HG02885 (cell line): Measurements from ENCODE around the gene MYCBPAP.

ENCODE experiments used
- ATAC-seq: cut with Tn5 transposase; IDR thresholded peaks from one replicate; pipeline ENCODE4 v1.9.1; 2021; ENCODE audit warnings: mild to moderate bottlenecking; ENCODE audit not compliant: unreplicated experiment, poor library complexity

MYCBPAP gene

GRCh38 chr17:50484386-50485155, 23.7 kb upstream of the MYCBPAP start:
- no peak for ATAC-seq

- ATAC-seq = no peak
Measured at GRCh38 chr17:50487213-50488096, 20.8 kb upstream of the MYCBPAP start.

- no peak for ATAC-seq
Measured at GRCh38 chr17:50488880-50489279, 19.4 kb upstream of the MYCBPAP start.

- ATAC-seq = no peak
Measured at GRCh38 chr17:50491505-50491904, 16.7 kb upstream of the MYCBPAP start.

- no peak for ATAC-seq
Measured at GRCh38 chr17:50492214-50492613, 16.0 kb upstream of the MYCBPAP start.

GRCh38 chr17:50493744-50494143, 14.5 kb upstream of the MYCBPAP start:
- no peak for ATAC-seq

GRCh38 chr17:50495217-50495823, 12.9 kb upstream of the MYCBPAP start:
- ATAC-seq = no peak

- ATAC-seq = no peak
Measured at GRCh38 chr17:50495918-50496317, 12.3 kb upstream of the MYCBPAP start.

GRCh38 chr17:50498021-50498874, 10.0 kb upstream of the MYCBPAP start:
- no peak for ATAC-seq

- no peak for ATAC-seq
Measured at GRCh38 chr17:50499270-50499669, 9.0 kb upstream of the MYCBPAP start.

GRCh38 chr17:50499721-50500120, 8.5 kb upstream of the MYCBPAP start:
- ATAC-seq = no peak

- no peak for ATAC-seq
Measured at GRCh38 chr17:50501054-50501453, 7.2 kb upstream of the MYCBPAP start.

- no peak for ATAC-seq
Measured at GRCh38 chr17:50502301-50502990, 5.8 kb upstream of the MYCBPAP start.

GRCh38 chr17:50505591-50506130, 2.6 kb upstream of the MYCBPAP start:
- ATAC-seq = no peak

- ATAC-seq = no peak
Measured at GRCh38 chr17:50506298-50506697, 1.9 kb upstream of the MYCBPAP start.

GRCh38 chr17:50508573-50509460, 578 bp downstream of the MYCBPAP start:
- no peak for ATAC-seq

GRCh38 chr17:50511058-50511457, 2.8 kb downstream of the MYCBPAP start:
- ATAC-seq = peak; percentile 69

GRCh38 chr17:50513495-50513894, 5.3 kb downstream of the MYCBPAP start:
- no peak for ATAC-seq
